ENCODE results near the gene TMEM270. TPM values are rescaled to one million over a fixed set of nuclear protein-coding genes. Genes with fewer than 3 reads are reported as not detected.
"Not testable (repeated sequence)": the region's sequence is repeated elsewhere in the genome, so short reads cannot be mapped to it uniquely, and the experiment has no call there.

Gene TMEM270
- total RNA-seq: not detected
- long read RNA-seq: 0 reads

- ATAC-seq (no peak), DNase-seq (ENCODE audit: missing footprints) (no peak)
- intact Hi-C loops (cut with DNase I): loop anchor here (10.0 kb wide), 2 partner anchors 314 to 544 kb away; partner anchors contain the start of gene EIF4H
These were observed at the start of gene TMEM270 for GRCh38 chr7:73860859-73861258. TSS of gene TMEM270 (plus strand) at chr7:73861159. CDS start at chr7:73861195, 36 bp downstream.

- DNase-seq (ENCODE audit: missing footprints) (peak; percentile 82), ATAC-seq (peak; percentile 82)
- intact Hi-C loops (cut with DNase I): loop anchor here (1.0 kb wide), 1 partner anchor 44 kb away; no protein-coding TSS in a partner anchor
These were observed 49.2 kb upstream of the TMEM270 start for GRCh38 chr7:73811760-73812168.

DNA sequence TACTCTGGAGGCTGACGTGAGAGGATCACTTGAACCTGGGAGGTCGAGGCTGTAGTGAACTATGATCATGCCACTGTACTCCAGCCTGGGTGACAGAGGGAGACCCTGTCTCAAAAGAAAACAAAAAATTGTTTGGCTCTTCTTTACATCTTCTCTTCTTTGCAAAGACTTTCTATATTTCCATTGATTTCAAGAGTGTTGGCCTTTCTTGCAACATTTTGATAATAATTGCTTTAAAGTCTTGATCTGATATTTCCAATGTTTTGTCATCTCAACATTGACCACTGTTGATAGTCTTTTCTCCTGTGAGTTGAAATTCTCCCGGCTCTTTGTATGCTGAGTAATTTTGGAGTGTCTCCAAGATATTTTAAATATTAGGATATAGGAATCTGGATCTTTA lies 48.0 kb upstream of the TMEM270 start:
- intact Hi-C loops (cut with DNase I): no loop called here
- ATAC-seq: no peak
- DNase-seq (ENCODE audit: missing footprints): no peak

DNA sequence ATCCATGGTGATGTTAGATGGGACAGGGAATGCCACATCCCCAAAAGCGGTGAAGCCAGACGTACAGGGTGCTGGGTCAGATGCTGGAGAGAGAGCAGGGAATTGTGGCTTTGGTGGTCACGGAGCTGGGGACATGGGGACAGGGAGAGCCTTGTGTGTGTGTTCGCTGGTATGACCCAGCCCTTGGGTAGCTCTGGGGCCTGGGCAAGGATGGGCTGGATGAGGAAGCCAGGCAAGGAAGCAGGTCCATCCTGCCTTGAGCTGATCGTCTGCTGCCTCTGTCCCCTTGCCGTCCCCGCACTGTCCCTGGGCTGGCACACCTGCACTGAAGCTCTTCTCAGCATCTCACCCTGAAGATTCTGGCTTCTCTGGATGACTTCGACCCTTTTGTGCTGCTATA lies 45.5 kb upstream of the TMEM270 start:
- DNase-seq (ENCODE audit: missing footprints): no peak
- ATAC-seq: no peak
- intact Hi-C loops (cut with DNase I): no loop called here

DNA sequence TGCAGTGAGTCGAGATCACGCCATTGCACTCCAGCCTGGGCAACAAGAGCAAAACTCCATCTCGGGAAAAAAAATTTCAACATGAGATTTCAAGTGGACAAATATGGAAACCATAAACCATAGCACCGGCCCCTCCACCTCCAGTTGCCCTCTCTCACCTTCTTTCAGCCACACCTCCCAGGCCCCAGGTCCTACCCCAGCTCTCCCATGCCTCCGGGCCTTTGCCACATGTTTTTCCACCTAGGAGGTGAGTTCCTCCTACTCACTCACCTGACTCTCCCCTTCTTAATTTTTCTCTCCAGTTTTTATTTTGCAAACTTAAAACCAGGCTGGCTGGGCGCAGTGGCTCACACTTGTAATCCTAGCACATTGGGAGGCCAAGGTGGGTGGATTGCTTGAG lies 43.8 kb upstream of the TMEM270 start:
- ATAC-seq (no peak), DNase-seq (ENCODE audit: missing footprints) (no peak)
- intact Hi-C loops (cut with DNase I): no loop called here

GRCh38 chr7:73820013-73820412 lies 40.9 kb upstream of the TMEM270 start:
- no peak for ATAC-seq
- intact Hi-C loops (cut with DNase I): no loop called here
- no peak for DNase-seq (ENCODE audit: missing footprints)

DNA sequence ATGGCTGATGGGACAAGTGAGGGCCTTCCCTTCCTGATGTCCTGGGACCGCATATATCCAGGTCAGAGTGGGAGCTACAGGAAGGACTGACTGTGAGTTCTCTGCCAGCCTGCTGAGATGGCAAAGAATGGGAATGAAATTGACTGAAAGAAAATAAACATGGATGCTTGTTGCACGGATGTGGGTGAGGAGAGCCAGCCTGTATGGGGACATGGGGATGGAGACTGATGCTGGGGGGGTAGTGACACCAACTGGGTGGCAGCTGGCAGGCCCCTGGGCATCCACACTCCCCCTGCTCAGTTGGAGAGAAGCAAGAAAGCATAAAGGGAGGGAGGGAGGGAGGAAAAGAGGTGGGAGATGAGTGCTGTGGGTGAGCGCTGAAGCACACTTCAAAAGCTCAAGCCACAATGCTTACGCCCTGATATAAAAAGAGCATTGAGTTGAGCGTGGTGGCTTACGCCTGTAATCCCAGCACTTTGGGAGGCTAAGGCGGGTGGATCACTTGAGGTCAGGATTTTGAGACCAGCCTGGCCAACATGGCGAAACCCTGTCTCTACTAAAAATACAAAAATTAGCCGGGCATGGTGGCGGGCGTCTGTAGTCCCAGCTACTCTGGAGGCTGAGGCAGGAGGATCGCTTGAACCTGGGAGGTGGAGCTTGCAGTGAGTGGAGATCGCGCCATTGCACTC lies 39.2 kb upstream of the TMEM270 start:
- ATAC-seq; DNase-seq (ENCODE audit: missing footprints); intact Hi-C loops (cut with DNase I): not testable (repeated sequence)

DNA sequence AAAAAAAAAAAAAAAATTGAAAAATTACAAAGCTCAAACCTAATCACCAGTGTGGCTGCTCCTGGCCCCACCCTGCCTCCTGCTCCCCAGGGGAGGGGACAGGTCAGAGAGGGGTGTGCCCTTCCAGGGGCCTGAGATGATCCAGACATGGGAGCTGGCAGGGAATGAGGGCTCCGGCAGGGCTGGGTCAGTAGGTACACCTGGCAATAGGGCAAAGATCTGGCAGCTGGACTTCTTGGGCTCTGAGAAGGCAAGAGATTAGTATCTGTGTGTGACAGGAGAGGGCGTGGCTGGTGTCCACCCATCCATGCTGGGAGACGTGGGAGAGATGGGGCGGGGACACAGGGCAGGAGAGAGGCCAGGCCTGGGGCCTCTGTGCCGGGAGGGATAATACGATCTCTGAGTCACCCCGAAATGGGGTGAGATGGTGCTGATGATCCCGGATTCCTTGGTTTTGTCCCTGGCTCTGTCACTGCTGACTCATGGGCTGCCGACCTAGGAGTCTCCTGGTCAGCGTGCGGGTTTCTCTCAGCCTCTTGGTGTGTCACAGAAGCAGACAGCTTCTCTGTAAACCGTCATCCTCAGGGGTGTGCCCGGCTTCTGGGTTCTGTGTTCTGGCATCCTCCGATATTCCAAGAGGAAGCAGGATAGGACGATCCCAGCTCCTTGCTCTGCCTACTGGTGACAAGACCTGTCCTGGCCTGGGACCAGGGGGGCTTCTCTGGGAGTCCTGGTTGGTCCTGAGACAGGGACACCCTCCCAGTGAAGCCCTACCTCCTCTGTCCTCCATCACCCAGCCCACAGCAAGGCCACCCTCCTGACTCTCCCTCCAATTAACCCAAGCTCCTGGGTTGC lies 38.4 kb upstream of the TMEM270 start:
- intact Hi-C loops (cut with DNase I): no loop called here
- ATAC-seq: no peak
- DNase-seq (ENCODE audit: missing footprints): no peak

GRCh38 chr7:73823257-73823656 lies 37.7 kb upstream of the TMEM270 start:
- DNase-seq (ENCODE audit: missing footprints): no peak

GRCh38 chr7:73823873-73824592 lies 36.9 kb upstream of the TMEM270 start:
- ATAC-seq: no peak
- intact Hi-C loops (cut with DNase I): no loop called here

More at GRCh38 chr7:73823257-73823656, 37.7 kb upstream of the TMEM270 start:
- ATAC-seq: no peak
- intact Hi-C loops (cut with DNase I): no loop called here

GRCh38 chr7:73824986-73825385 lies 36.0 kb upstream of the TMEM270 start:
- DNase-seq (ENCODE audit: missing footprints): no peak
- ATAC-seq: no peak
- intact Hi-C loops (cut with DNase I): no loop called here

More at GRCh38 chr7:73823873-73824592, 36.9 kb upstream of the TMEM270 start:
- DNase-seq (ENCODE audit: missing footprints): no peak

GRCh38 chr7:73827567-73828106 lies 33.3 kb upstream of the TMEM270 start:
- intact Hi-C loops (cut with DNase I): no loop called here
- ATAC-seq (peak; percentile 21), DNase-seq (ENCODE audit: missing footprints) (no peak)

- intact Hi-C loops (cut with DNase I): no loop called here
- DNase-seq (ENCODE audit: missing footprints) (no peak), ATAC-seq (peak; percentile 26)
These were observed 32.7 kb upstream of the TMEM270 start for GRCh38 chr7:73828107-73828803.

DNA sequence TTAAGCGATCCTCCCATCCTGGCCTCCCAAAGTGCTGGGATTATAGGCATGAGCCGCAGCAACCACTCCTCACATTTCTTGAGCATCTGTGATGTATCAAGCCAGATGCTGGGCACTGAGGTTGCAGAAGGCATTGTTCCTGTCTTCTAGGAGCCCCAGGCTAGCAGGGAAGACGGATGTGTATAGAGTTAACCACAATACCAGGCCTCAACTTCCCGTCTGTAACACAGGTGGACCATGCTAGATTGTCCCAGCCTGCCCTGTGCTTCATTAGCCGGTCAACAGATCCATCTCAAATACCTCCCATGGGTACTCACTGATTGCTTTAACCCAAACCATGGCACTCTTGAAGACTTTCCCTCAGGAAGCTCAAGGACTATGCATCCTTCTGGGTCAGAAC lies 32.0 kb upstream of the TMEM270 start:
- DNase-seq (ENCODE audit: missing footprints): no peak
- ATAC-seq: no peak
- intact Hi-C loops (cut with DNase I): no loop called here

DNA sequence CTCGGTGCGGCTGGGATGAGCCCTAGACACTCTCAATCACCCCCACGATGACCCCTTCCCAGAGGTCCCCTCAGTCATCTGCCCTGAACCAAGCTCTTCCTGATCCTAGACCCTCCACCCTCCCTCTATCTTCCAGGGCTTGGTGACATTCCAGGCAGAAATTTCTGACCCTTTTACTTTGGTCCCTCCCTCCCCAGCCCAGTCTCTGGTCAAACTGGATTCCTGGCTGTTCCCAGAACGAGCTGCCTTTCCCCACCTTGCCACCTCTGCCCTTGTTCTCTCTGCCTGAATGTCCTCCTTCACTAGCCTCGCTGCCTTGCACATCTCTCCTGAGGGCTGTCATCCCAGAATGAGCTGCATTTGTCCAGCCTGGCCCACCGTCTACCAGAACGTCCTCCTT lies 31.5 kb upstream of the TMEM270 start:
- ATAC-seq (no peak), DNase-seq (ENCODE audit: missing footprints) (no peak)
- intact Hi-C loops (cut with DNase I): no loop called here

GRCh38 chr7:73829921-73830680 lies 30.9 kb upstream of the TMEM270 start:
- ATAC-seq (no peak), DNase-seq (ENCODE audit: missing footprints) (no peak)
- intact Hi-C loops (cut with DNase I): no loop called here

- intact Hi-C loops (cut with DNase I): no loop called here
- DNase-seq (ENCODE audit: missing footprints) (no peak), ATAC-seq (no peak)
These were observed 30.0 kb upstream of the TMEM270 start, which contains the start of gene CLDN4 for GRCh38 chr7:73830681-73831583. TSS of gene CLDN4 (plus strand) at chr7:73830996. CDS start at chr7:73831202, 206 bp downstream.

Data from Right ventricle myocardium inferior (tissue), 1 donor.